ENCODE results near the gene GRIK3.

- TF ChIP-seq HDAC6 (IDR thresholded peaks at IDR 0.05; ENCODE audit: low read depth, low read length) (no peak), NRF1 (IDR thresholded peaks at IDR 0.05; ENCODE audit: low read depth, low read length) (no peak), BRCA1 (IDR thresholded peaks at IDR 0.05; ENCODE audit: low read depth, low read length) (no peak), EP300 (IDR thresholded peaks at IDR 0.05; ENCODE audit: borderline replicate concordance in 1 of 2, low read depth in 2 of 2, low read length in 2 of 2) (no peak), SP1 (IDR thresholded peaks at IDR 0.05; ENCODE audit: low read depth, low read length) (no peak), CTCF (IDR thresholded peaks at IDR 0.05; ENCODE audit: control extremely low read depth in 1 of 3, insufficient read depth in 1 of 3, low read depth in 1 of 3, low read length in 3 of 3) (no peak), MAFK (IDR thresholded peaks at IDR 0.05; ENCODE audit: low read depth, low read length) (no peak), NANOG (IDR thresholded peaks at IDR 0.05; ENCODE audit: insufficient read depth, low read depth, low read length, poor library complexity, severe bottlenecking) (no peak), CHD2 (IDR thresholded peaks at IDR 0.05; ENCODE audit: low read length) (no peak), MAX (IDR thresholded peaks at IDR 0.05) (no peak), POLR2A (IDR thresholded peaks at IDR 0.05; ENCODE audit: control extremely low read depth in 1 of 2, low read depth in 2 of 2, low read length in 2 of 2) (no peak), TBP (IDR thresholded peaks at IDR 0.05; ENCODE audit: low read depth, low read length) (no peak), POLR2AphosphoS5 (IDR thresholded peaks at IDR 0.05; ENCODE audit: low read depth, low read length) (no peak)
These were observed 285.8 kb downstream of the GRIK3 start for GRCh38 chr1:36748466-36748865.
